Caco-2 (cell line): ENCODE data around the gene POLR3B. TPM values are rescaled to one million over a fixed set of nuclear protein-coding genes. Genes with fewer than 3 reads are reported as not detected.

ENCODE experiments used
- BruUV-seq: library from RNA; stranded (reverse); fragments of 400-500 nt; replicated peaks from 2 replicates; lab custom pipeline; 2021; lab: Mats Ljungman, UMichigan
- CTCF ChIA-PET: fragments of 300-600 bp; sonication (Branson Sonifier 250); formaldehyde crosslinking; loops from one replicate; lab custom pipeline; 2022; ENCODE audit warnings: antibody characterized with exemption; lab: Charles Lee
- POLR2A ChIA-PET: fragments of 300-600 bp; sonication (Branson Sonifier 250); formaldehyde crosslinking; loops from one replicate; lab custom pipeline; 2022; ENCODE audit warnings: antibody characterized with exemption; lab: Charles Lee
- DNase-seq, 2 experiments: peaks; one replicate each; pipeline versions ENCODE4 v3.0.0 to v3.0.0-alpha.2; 2020 to 2022
- H3K27me3 ChIP-seq: replicated peaks from 2 replicates; pipeline ENCODE4 v1.6.0; 2011; ENCODE audit warnings: low read length; ENCODE audit not compliant: control insufficient read depth, insufficient read depth
- H3K36me3 ChIP-seq: 2 replicates; pipeline ENCODE4 v1.5.1; 2011; ENCODE audit warnings: low read length; ENCODE audit not compliant: control insufficient read depth, insufficient read depth
- H3K4me1 ChIP-seq: fragments of 250-450 bp; sonication (Bioruptor Pico); 2 replicates; pipeline ENCODE4 v1.5.1; 2020; ENCODE audit warnings: mild to moderate bottlenecking
- H3K4me3 ChIP-seq: 2 replicates; pipeline ENCODE4 v1.5.1; 2011; ENCODE audit warnings: low read depth, mild to moderate bottlenecking, control low read depth, low read length
- H3K9me3 ChIP-seq: fragments of 250-450 bp; sonication (Bioruptor Pico); 2 replicates; pipeline ENCODE4 v1.5.1; 2020; ENCODE audit warnings: mild to moderate bottlenecking, moderate library complexity
- H3K27ac Mint-ChIP-seq: one replicate; pipeline ENCODE4 v1.8.0; 2022; ENCODE audit warnings: mixed read lengths; ENCODE audit not compliant: unreplicated experiment
- H3K27me3 Mint-ChIP-seq: one replicate; pipeline ENCODE4 v1.8.0; 2022; ENCODE audit warnings: mixed read lengths; ENCODE audit not compliant: insufficient read depth, unreplicated experiment
- H3K36me3 Mint-ChIP-seq: one replicate; pipeline ENCODE4 v1.8.0; 2022; ENCODE audit warnings: mild to moderate bottlenecking, mixed read lengths; ENCODE audit not compliant: insufficient read depth, unreplicated experiment
- H3K4me1 Mint-ChIP-seq: one replicate; pipeline ENCODE4 v1.8.0; 2022; ENCODE audit warnings: low read depth, mixed read lengths; ENCODE audit not compliant: unreplicated experiment
- H3K4me3 Mint-ChIP-seq: one replicate; pipeline ENCODE4 v1.8.0; 2022; ENCODE audit warnings: mild to moderate bottlenecking, moderate library complexity, mixed read lengths; ENCODE audit not compliant: unreplicated experiment
- H3K9me3 Mint-ChIP-seq: one replicate; pipeline ENCODE4 v1.8.0; 2022; ENCODE audit warnings: mixed read lengths; ENCODE audit not compliant: unreplicated experiment
- CTCF ChIP-seq, 2 experiments: fragments of 200-600 bp in 1 of 2; IDR thresholded peaks; 1 replicate in 1 of 2; 2 replicates in 1 of 2; pipeline versions ENCODE4 v1.5.1 to v1.8.0; 2011 to 2022; ENCODE audit warnings: antibody characterized with exemption in 1 of 2, control low read depth in 1 of 2, inconsistent platforms in 1 of 2, low read depth in 1 of 2, low read length in 1 of 2, mild to moderate bottlenecking in 1 of 2, moderate library complexity in 1 of 2; ENCODE audit not compliant: insufficient read depth in 1 of 2, severe bottlenecking in 1 of 2, unreplicated experiment in 1 of 2
- intact Hi-C: fragments of 100-400 bp; cut with micrococcal nuclease; formaldehyde crosslinking; loops from one replicate; pipeline ENCODE4 v1.10.0; 2022; ENCODE audit not compliant: unreplicated experiment
- total RNA-seq: library from RNA; stranded (reverse); gene quantifications from 2 replicates; pipeline ENCODE4 v1.2.3, GENCODE V29; 2022

Gene POLR3B
- total RNA-seq, 1 experiment from 2014 or later, result 13.9 TPM

GRCh38 chr12:106386813-106387535, 29.4 kb downstream of the POLR3B start:
- CTCF ChIA-PET, result interaction anchor here (0.6 kb wide), 1 partner anchor 426 kb away, joined by 3 read pairs; no protein-coding TSS in a partner anchor
- Mint-ChIP-seq H3K27ac (no peak overlapping the region), H3K4me3 (no peak overlapping the region), H3K36me3 (peaks cover 17% of the 10 kb centered on the region), H3K4me1 (peaks cover 8% of the 10 kb centered on the region), H3K27me3 (no peaks in the 10 kb centered on the region), H3K9me3 (no peaks in the 10 kb centered on the region)
- Histone ChIP-seq H3K4me1 (no peaks in the 10 kb centered on the region), H3K36me3 (no peaks in the 10 kb centered on the region; the same call in 1 of the 2 replicates), H3K27me3 (no peaks in the 10 kb centered on the region), H3K4me3 (no peak overlapping the region), H3K9me3 (no peaks in the 10 kb centered on the region)
- TF ChIP-seq CTCF (IDR thresholded peaks at IDR 0.05; ENCODE audit: insufficient read depth in 1 of 2, low read depth in 1 of 2, low read length in 1 of 2, severe bottlenecking in 1 of 2, unreplicated experiment in 1 of 2), result no peak
- intact Hi-C loops, result loop anchor here (1.0 to 2.0 kb wide), 4 partner anchors 30 to 533 kb away; partner anchors contain the start of gene POLR3B
- DNase-seq, result no peak
- BruUV-seq, result no TSS peak
- POLR2A ChIA-PET, result no interaction called here

GRCh38 chr12:106387848-106388377, 30.4 kb downstream of the POLR3B start:
- intact Hi-C loops, result loop anchor here (2.0 kb wide), 1 partner anchor 31 kb away; the partner anchor contains the start of gene POLR3B
- H3K4me1 Mint-ChIP-seq, result peaks cover 7% of the 10 kb centered on the region
- TF ChIP-seq CTCF (IDR thresholded peaks at IDR 0.05; ENCODE audit: insufficient read depth in 1 of 2, low read depth in 1 of 2, low read length in 1 of 2, severe bottlenecking in 1 of 2, unreplicated experiment in 1 of 2), result no peak
- peaks cover 14% of the 10 kb centered on the region for H3K36me3 Mint-ChIP-seq
- ChIA-PET POLR2A (no interaction called here), CTCF (no interaction called here)
- H3K27me3 Mint-ChIP-seq, result no peaks in the 10 kb centered on the region
- Histone ChIP-seq H3K36me3 (no peaks in the 10 kb centered on the region; the same call in 1 of the 2 replicates), H3K9me3 (no peaks in the 10 kb centered on the region), H3K4me3 (no peak overlapping the region), H3K4me1 (no peaks in the 10 kb centered on the region), H3K27me3 (no peaks in the 10 kb centered on the region)
- H3K4me3 Mint-ChIP-seq, result no peak overlapping the region
- H3K27ac Mint-ChIP-seq, result no peak overlapping the region
- no TSS peak for BruUV-seq
- H3K9me3 Mint-ChIP-seq, result no peaks in the 10 kb centered on the region
- DNase-seq, result no peak

- TF ChIP-seq CTCF (IDR thresholded peaks at IDR 0.05; ENCODE audit: insufficient read depth in 1 of 2, low read depth in 1 of 2, low read length in 1 of 2, severe bottlenecking in 1 of 2, unreplicated experiment in 1 of 2), result no peak
- BruUV-seq, result no TSS peak
- Mint-ChIP-seq H3K27ac (no peak overlapping the region), H3K27me3 (no peaks in the 10 kb centered on the region), H3K9me3 (no peaks in the 10 kb centered on the region), H3K4me1 (no peaks in the 10 kb centered on the region), H3K36me3 (peaks cover 8% of the 10 kb centered on the region), H3K4me3 (no peak overlapping the region)
- Histone ChIP-seq H3K9me3 (no peaks in the 10 kb centered on the region), H3K4me1 (no peaks in the 10 kb centered on the region), H3K27me3 (no peaks in the 10 kb centered on the region), H3K4me3 (no peak overlapping the region), H3K36me3 (no peaks in the 10 kb centered on the region; the same call in 1 of the 2 replicates)
- CTCF ChIA-PET, result no interaction called here
- POLR2A ChIA-PET, result no interaction called here
- no peak for DNase-seq
- intact Hi-C loops, result no loop called here
Observed at GRCh38 chr12:106389151-106389550, 31.6 kb downstream of the POLR3B start.
